ENCODE measurements around the gene ELOVL6. TPM values are rescaled to one million over a fixed set of nuclear protein-coding genes. Genes with fewer than 3 reads are reported as not detected.

The ELOVL6 gene
- total RNA-seq, 1 experiment from 2014 or later: 23.5 TPM

DNA sequence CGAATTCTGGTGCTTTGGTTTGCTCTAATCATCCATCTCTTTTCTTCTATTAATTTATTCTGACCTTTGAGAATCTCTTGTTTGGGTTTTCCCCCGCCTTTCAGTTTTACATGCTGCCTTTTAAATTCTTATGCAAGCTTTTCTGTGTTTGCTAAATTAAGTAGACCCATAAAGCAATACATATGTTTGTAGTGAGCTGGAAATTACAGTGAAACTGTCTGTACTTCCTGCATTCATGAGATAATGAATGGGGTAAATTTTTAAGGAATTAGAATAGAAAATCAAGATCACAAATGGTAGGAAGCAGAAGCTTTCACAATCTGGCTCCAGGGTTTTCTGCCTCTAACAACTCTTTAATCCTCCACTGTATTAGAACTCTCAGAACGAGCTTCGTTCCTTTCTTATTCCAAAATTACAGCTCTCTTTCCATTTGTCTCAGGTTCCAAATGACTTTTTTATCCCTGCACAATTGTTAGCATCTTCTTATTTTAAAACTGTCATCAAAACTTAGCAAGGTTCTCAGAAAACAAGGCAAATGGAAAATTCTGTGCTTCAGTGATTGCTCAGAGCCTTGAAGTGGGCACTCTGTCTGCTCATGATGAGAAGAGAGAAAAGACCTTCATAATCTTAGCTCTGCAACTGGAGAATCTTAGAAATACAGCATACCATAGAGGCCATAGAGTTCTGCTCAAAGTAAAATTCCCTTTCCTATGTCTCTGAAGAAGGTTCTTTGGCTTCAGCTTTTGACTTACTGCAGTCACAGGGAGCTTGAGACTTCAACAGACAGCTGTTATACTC is 177.6 kb downstream of the ELOVL6 start:
- CTCF ChIA-PET: interaction anchor here (0.8 to 5.4 kb wide), 9 partner anchors 12 to 497 kb away, joined by 3 to 37 read pairs (median 9); no protein-coding TSS in a partner anchor
- Mint-ChIP-seq H3K9me3 (ENCODE audit: unreplicated experiment) (no peaks in the 10 kb centered on the region), H3K27ac (ENCODE audit: low read depth, unreplicated experiment) (no peak overlapping the region), H3K4me1 (ENCODE audit: insufficient read depth, unreplicated experiment) (peaks cover 7% of the 10 kb centered on the region), H3K36me3 (ENCODE audit: insufficient read depth, unreplicated experiment) (no peaks in the 10 kb centered on the region), H3K4me3 (ENCODE audit: unreplicated experiment) (no peak overlapping the region), H3K27me3 (ENCODE audit: insufficient read depth, unreplicated experiment) (no peaks in the 10 kb centered on the region)
- POLR2A ChIA-PET: interaction anchor here (0.6 to 1.6 kb wide), 3 partner anchors 14 to 821 kb away, joined by 3 to 4 read pairs (median 4); no protein-coding TSS in a partner anchor
- TF ChIP-seq CTCF (IDR thresholded peaks at IDR 0.05; ENCODE audit: unreplicated experiment): no peak
- intact Hi-C loops (cut with micrococcal nuclease): no loop called here
- BruUV-seq (replicated peaks): no TSS peak
- DNase-seq (ENCODE audit: unreplicated experiment): no peak

- no peak overlapping the region for H3K27ac Mint-ChIP-seq (ENCODE audit: low read depth, unreplicated experiment)
- TF ChIP-seq CTCF (IDR thresholded peaks at IDR 0.05; ENCODE audit: unreplicated experiment): no peak
- BruUV-seq (replicated peaks): no TSS peak
- ChIA-PET POLR2A (interaction anchor here (0.7 to 1.6 kb wide), 4 partner anchors 14 to 1041 kb away, joined by 3 to 5 read pairs (median 4); no protein-coding TSS in a partner anchor), CTCF (interaction anchor here (0.6 to 5.4 kb wide), 6 partner anchors 12 to 489 kb away, joined by 3 to 37 read pairs (median 12); no protein-coding TSS in a partner anchor)
- intact Hi-C loops (cut with micrococcal nuclease): no loop called here
- H3K9me3 Mint-ChIP-seq (ENCODE audit: unreplicated experiment): no peaks in the 10 kb centered on the region
- peaks cover 7% of the 10 kb centered on the region for H3K4me1 Mint-ChIP-seq (ENCODE audit: insufficient read depth, unreplicated experiment)
- no peak for DNase-seq (ENCODE audit: unreplicated experiment)
- H3K27me3 Mint-ChIP-seq (ENCODE audit: insufficient read depth, unreplicated experiment): no peaks in the 10 kb centered on the region
- H3K4me3 Mint-ChIP-seq (ENCODE audit: unreplicated experiment): no peak overlapping the region
- no peaks in the 10 kb centered on the region for H3K36me3 Mint-ChIP-seq (ENCODE audit: insufficient read depth, unreplicated experiment)
Observed at GRCh38 chr4:110020139-110020538, 178.3 kb downstream of the ELOVL6 start.

- intact Hi-C loops (cut with micrococcal nuclease): no loop called here
- no peak overlapping the region for H3K4me3 Mint-ChIP-seq (ENCODE audit: unreplicated experiment)
- BruUV-seq (replicated peaks): no TSS peak
- no peaks in the 10 kb centered on the region for H3K27me3 Mint-ChIP-seq (ENCODE audit: insufficient read depth, unreplicated experiment)
- no peak for DNase-seq (ENCODE audit: unreplicated experiment)
- H3K9me3 Mint-ChIP-seq (ENCODE audit: unreplicated experiment): no peaks in the 10 kb centered on the region
- ChIA-PET CTCF (interaction anchor here (0.7 to 5.4 kb wide), 5 partner anchors 9 to 492 kb away, joined by 3 to 37 read pairs (median 11); no protein-coding TSS in a partner anchor), POLR2A (interaction anchor here (1.1 kb wide), 1 partner anchor 480 kb away, joined by 4 read pairs; no protein-coding TSS in a partner anchor)
- H3K27ac Mint-ChIP-seq (ENCODE audit: low read depth, unreplicated experiment): no peak overlapping the region
- TF ChIP-seq CTCF (IDR thresholded peaks at IDR 0.05; ENCODE audit: unreplicated experiment): no peak
- peaks cover 7% of the 10 kb centered on the region for H3K4me1 Mint-ChIP-seq (ENCODE audit: insufficient read depth, unreplicated experiment)
- no peaks in the 10 kb centered on the region for H3K36me3 Mint-ChIP-seq (ENCODE audit: insufficient read depth, unreplicated experiment)
Observed at GRCh38 chr4:110019153-110019552, 179.3 kb downstream of the ELOVL6 start.

- no peaks in the 10 kb centered on the region for H3K9me3 Mint-ChIP-seq (ENCODE audit: unreplicated experiment)
- no peak for TF ChIP-seq CTCF (IDR thresholded peaks at IDR 0.05; ENCODE audit: unreplicated experiment)
- no peaks in the 10 kb centered on the region for H3K4me1 Mint-ChIP-seq (ENCODE audit: insufficient read depth, unreplicated experiment)
- CTCF ChIA-PET: interaction anchor here (0.5 to 2.1 kb wide), 5 partner anchors 8 to 564 kb away, joined by 3 to 12 read pairs (median 5); no protein-coding TSS in a partner anchor
- no peaks in the 10 kb centered on the region for H3K36me3 Mint-ChIP-seq (ENCODE audit: insufficient read depth, unreplicated experiment)
- intact Hi-C loops (cut with micrococcal nuclease): no loop called here
- POLR2A ChIA-PET: no interaction called here
- H3K4me3 Mint-ChIP-seq (ENCODE audit: unreplicated experiment): no peak overlapping the region
- no peak overlapping the region for H3K27ac Mint-ChIP-seq (ENCODE audit: low read depth, unreplicated experiment)
- no peak for DNase-seq (ENCODE audit: unreplicated experiment)
- H3K27me3 Mint-ChIP-seq (ENCODE audit: insufficient read depth, unreplicated experiment): no peaks in the 10 kb centered on the region
- BruUV-seq (replicated peaks): no TSS peak
Observed at GRCh38 chr4:110014233-110014632, 184.2 kb downstream of the ELOVL6 start.

All from MCF 10A (cell line).